H9 (cell line): ENCODE data around the gene DDX47. TPM values are rescaled to one million over a fixed set of nuclear protein-coding genes. Genes with fewer than 3 reads are reported as not detected.

Experiments used
- DNase-seq: peaks from one replicate; pipeline ENCODE4 v3.0.0-alpha.2; 2017
- H2AFZ ChIP-seq: one replicate; pipeline ENCODE4 v1.6.1; 2013; ENCODE audit warnings: mild to moderate bottlenecking, low read length, control low read depth, moderate library complexity
- H2AK5ac ChIP-seq: 2 replicates; pipeline ENCODE4 v1.6.1; 2013; ENCODE audit warnings: low read length, control low read depth, mixed read lengths; ENCODE audit not compliant: insufficient read length
- H2BK120ac ChIP-seq: one replicate; pipeline ENCODE4 v1.6.1; 2013; ENCODE audit warnings: low read depth, mild to moderate bottlenecking, low read length, control low read depth, inconsistent platforms; ENCODE audit not compliant: poor library complexity, severe bottlenecking
- H2BK12ac ChIP-seq: 2 replicates; pipeline ENCODE4 v1.6.1; 2013; ENCODE audit warnings: low read length, control low read depth, mixed read lengths, low read depth; ENCODE audit not compliant: insufficient read length
- H2BK15ac ChIP-seq: 2 replicates; pipeline ENCODE4 v1.6.1; 2013; ENCODE audit warnings: low read depth, low read length, control low read depth
- H2BK20ac ChIP-seq: one replicate; pipeline ENCODE4 v1.6.1; 2013; ENCODE audit warnings: low read depth, mild to moderate bottlenecking, low read length, control low read depth, inconsistent platforms; ENCODE audit not compliant: poor library complexity, severe bottlenecking
- H2BK5ac ChIP-seq: 2 replicates; pipeline ENCODE4 v1.6.1; 2013; ENCODE audit warnings: low read length, control low read depth, mixed read lengths; ENCODE audit not compliant: insufficient read length
- H3K14ac ChIP-seq: 2 replicates; pipeline ENCODE4 v1.6.1; 2013; ENCODE audit warnings: low read length, control low read depth; ENCODE audit not compliant: insufficient read depth
- H3K18ac ChIP-seq: 2 replicates; pipeline ENCODE4 v1.6.1; 2013; ENCODE audit warnings: low read depth, mild to moderate bottlenecking, mixed read lengths, low read length, control low read depth; ENCODE audit not compliant: insufficient read length
- H3K23ac ChIP-seq: 2 replicates; pipeline ENCODE4 v1.6.1; 2013; ENCODE audit warnings: low read length, control low read depth, mixed read lengths, low read depth; ENCODE audit not compliant: insufficient read length
- H3K23me2 ChIP-seq: 2 replicates; pipeline ENCODE4 v1.6.1; 2013; ENCODE audit warnings: low read depth, mild to moderate bottlenecking, mixed read lengths, low read length, control low read depth; ENCODE audit not compliant: insufficient read length, poor library complexity, severe bottlenecking
- H3K27ac ChIP-seq: 2 replicates; pipeline ENCODE4 v1.5.1; 2013; ENCODE audit warnings: low read length, control low read depth, mixed read lengths, low read depth; ENCODE audit not compliant: insufficient read length
- H3K27me3 ChIP-seq: 2 replicates; pipeline ENCODE4 v1.6.1; 2013; ENCODE audit warnings: low read length, control low read depth, inconsistent platforms; ENCODE audit not compliant: insufficient read depth
- H3K4ac ChIP-seq: 2 replicates; pipeline ENCODE4 v1.6.1; 2013; ENCODE audit warnings: low read depth, mild to moderate bottlenecking, control low read depth, inconsistent platforms, low read length, moderate library complexity
- H3K4me1 ChIP-seq: 2 replicates; pipeline ENCODE4 v1.6.1; 2013; ENCODE audit warnings: low read length, control low read depth, inconsistent platforms; ENCODE audit not compliant: insufficient read depth
- H3K4me2 ChIP-seq: 2 replicates; pipeline ENCODE4 v1.6.1; 2013; ENCODE audit warnings: low read length, control low read depth, mixed read lengths; ENCODE audit not compliant: insufficient read length, insufficient read depth
- H3K56ac ChIP-seq: 2 replicates; pipeline ENCODE4 v1.6.1; 2013; ENCODE audit warnings: low read depth, mild to moderate bottlenecking, mixed read lengths, low read length, control low read depth; ENCODE audit not compliant: insufficient read length
- H3K79me1 ChIP-seq: 2 replicates; pipeline ENCODE4 v1.6.1; 2013; ENCODE audit warnings: low read depth, mild to moderate bottlenecking, moderate library complexity, low read length, control low read depth, inconsistent platforms; ENCODE audit not compliant: insufficient read depth, poor library complexity, severe bottlenecking
- H3K79me2 ChIP-seq: 2 replicates; pipeline ENCODE4 v1.6.1; 2013; ENCODE audit warnings: low read length, control low read depth, inconsistent platforms; ENCODE audit not compliant: insufficient read depth
- H3K9ac ChIP-seq: 2 replicates; pipeline ENCODE4 v1.6.1; 2013; ENCODE audit warnings: low read length, control low read depth, mixed read lengths; ENCODE audit not compliant: insufficient read length; ENCODE audit errors: extremely low read depth
- H3K9me3 ChIP-seq: one replicate; pipeline ENCODE4 v1.6.1; 2013; ENCODE audit warnings: low read depth, low read length, inconsistent platforms; ENCODE audit not compliant: control insufficient read depth
- H3T11ph ChIP-seq: one replicate; pipeline ENCODE4 v1.6.1; 2013; ENCODE audit warnings: mild to moderate bottlenecking, low read length, control low read depth, inconsistent platforms
- H4K20me1 ChIP-seq: one replicate; pipeline ENCODE4 v1.6.1; 2013; ENCODE audit not compliant: control insufficient read depth, insufficient read length, insufficient read depth
- H4K5ac ChIP-seq: 2 replicates; pipeline ENCODE4 v1.6.1; 2013; ENCODE audit warnings: low read depth, mild to moderate bottlenecking, mixed read lengths, low read length, control low read depth; ENCODE audit not compliant: insufficient read length
- H4K8ac ChIP-seq: replicated peaks from 2 replicates; pipeline ENCODE4 v1.6.1; 2013; ENCODE audit warnings: low read length, control low read depth, mixed read lengths, low read depth; ENCODE audit not compliant: insufficient read length
- H4K91ac ChIP-seq: 2 replicates; pipeline ENCODE4 v1.6.1; 2013; ENCODE audit warnings: low read depth, mild to moderate bottlenecking, moderate library complexity, mixed read lengths, low read length, control low read depth; ENCODE audit not compliant: insufficient read length
- H3K27ac Mint-ChIP-seq, 3 experiments: 2 replicates in 2 of 3; 3 replicates in 1 of 3; pipeline ENCODE4 v1.8.0; 2020 to 2021; ENCODE audit warnings: mixed read lengths in 3 of 3, mild to moderate bottlenecking in 1 of 3, moderate library complexity in 1 of 3
- H3K27me3 Mint-ChIP-seq: 2 replicates; pipeline ENCODE4 v1.8.0; 2021; ENCODE audit warnings: low read depth, mild to moderate bottlenecking, moderate library complexity, mixed read lengths
- H3K36me3 Mint-ChIP-seq, 3 experiments: 2 replicates in 2 of 3; 3 replicates in 1 of 3; pipeline ENCODE4 v1.8.0; 2020 to 2021; ENCODE audit warnings: low read depth in 3 of 3, mixed read lengths in 3 of 3; ENCODE audit not compliant: insufficient read depth in 1 of 3
- H3K4me1 Mint-ChIP-seq, 2 experiments: 2 replicates each; pipeline ENCODE4 v1.8.0; 2020; ENCODE audit warnings: mixed read lengths in 2 of 2
- H3K4me3 Mint-ChIP-seq, 2 experiments: 2 replicates in 1 of 2; 3 replicates in 1 of 2; pipeline ENCODE4 v1.8.0; 2020 to 2021; ENCODE audit warnings: mild to moderate bottlenecking in 2 of 2, mixed read lengths in 2 of 2, moderate library complexity in 1 of 2
- H3K9me3 Mint-ChIP-seq, 2 experiments: 2 replicates in 1 of 2; 3 replicates in 1 of 2; pipeline ENCODE4 v1.8.0; 2020; ENCODE audit warnings: mild to moderate bottlenecking in 2 of 2, mixed read lengths in 2 of 2, moderate library complexity in 1 of 2
- CTCF ChIP-seq: fragments of 200-600 bp; sonication (generic); conservative IDR thresholded peaks from 3 replicates; pipeline ENCODE4 v1.8.0; 2021; ENCODE audit warnings: antibody characterized with exemption, mild to moderate bottlenecking
- WGBS: extraction: QIAGEN DNeasy Blood & Tissue Kit; methylation state at CpG from one replicate; pipeline ENCODE4 v1.1.7; 2013; ENCODE audit warnings: missing lambda C conversion rate, low lambda C conversion rate, mixed read lengths; ENCODE audit not compliant: insufficient read length; ENCODE audit errors: extremely low coverage; 5-methylcytosine and 5-hydroxymethylcytosine counted together
- total RNA-seq: library from RNA; stranded (reverse); gene quantifications from 2 replicates; pipeline ENCODE4 v1.2.1, GENCODE V29; 2021

DDX47 gene
- total RNA-seq, 1 experiment from 2014 or later: 78.2 TPM

GRCh38 chr12:12776261-12776660 lies 36.9 kb upstream of the DDX47 start:
- H3K56ac ChIP-seq: no peak overlapping the region
- WGBS: no CpG with 5 or more reads among the region's 5 CpGs
- no peak overlapping the region for H4K5ac ChIP-seq
- H4K20me1 ChIP-seq: no peaks in the 10 kb centered on the region
- Mint-ChIP-seq H3K36me3 (peaks cover 0 to 4% (median 0%) of the 10 kb centered on the region in 3 experiments; a peak in 1 of 7 replicates), H3K27ac (no peak overlapping the region; a peak in 1 of 7 replicates), H3K9me3 (peaks cover 6 to 9% of the 10 kb centered on the region in 2 experiments; a peak in 3 of 5 replicates), H3K27me3 (peaks cover 11% of the 10 kb centered on the region), H3K4me3 (no peak overlapping the region), H3K4me1 (no peaks in the 10 kb centered on the region)
- TF ChIP-seq CTCF: no peak
- no peak overlapping the region for H3K4ac ChIP-seq
- H3K18ac ChIP-seq: no peak overlapping the region
- H2BK20ac ChIP-seq: no peak overlapping the region
- no peak overlapping the region for H2BK5ac ChIP-seq
- no peaks in the 10 kb centered on the region for H3K9me3 ChIP-seq
- no peak overlapping the region for H4K91ac ChIP-seq
- H3K14ac ChIP-seq: no peak overlapping the region
- no peak overlapping the region for H3K23ac ChIP-seq
- H3K23me2 ChIP-seq: no peaks in the 10 kb centered on the region
- H3K9ac ChIP-seq: no peak overlapping the region
- H3T11ph ChIP-seq: no peak overlapping the region
- H3K27ac ChIP-seq: no peak overlapping the region
- no peak overlapping the region for H2AFZ ChIP-seq
- H3K4me1 ChIP-seq: no peaks in the 10 kb centered on the region
- no peak for DNase-seq
- H3K79me1 ChIP-seq: no peaks in the 10 kb centered on the region
- H2BK12ac ChIP-seq: no peak overlapping the region
- H3K4me2 ChIP-seq: no peak overlapping the region
- no peaks in the 10 kb centered on the region for H3K27me3 ChIP-seq
- no peak overlapping the region for H2AK5ac ChIP-seq
- no peak overlapping the region for H4K8ac ChIP-seq
- no peak overlapping the region for H2BK15ac ChIP-seq
- H2BK120ac ChIP-seq: no peak overlapping the region
- no peaks in the 10 kb centered on the region for H3K79me2 ChIP-seq
